Gastrocnemius medialis (tissue), 4 donors: Measurements from ENCODE around the gene PSMC5.

Source experiments
- POLR2A ChIP-seq, 2 donors: fragments of 450-650 bp; IDR thresholded peaks; one replicate each; pipeline ENCODE4 v1.6.1; 2017; ENCODE audit warnings: antibody characterized with exemption in 2 of 2, mild to moderate bottlenecking in 2 of 2, moderate library complexity in 2 of 2
- TF ChIP-seq, protein P1 (sequence below), 5 experiments: fragments of 450-650 bp in 3 of 5; fragments of 200-600 bp in 2 of 5; sonication (generic) in 2 of 5; IDR thresholded peaks in 4 of 5; conservative IDR thresholded peaks in 1 of 5; 1 replicate in 4 of 5; 2 replicates in 1 of 5; pipeline ENCODE4 v1.5.1; 2016 to 2019; ENCODE audit warnings: antibody characterized with exemption in 5 of 5, mild to moderate bottlenecking in 3 of 5, moderate library complexity in 3 of 5

DNA sequence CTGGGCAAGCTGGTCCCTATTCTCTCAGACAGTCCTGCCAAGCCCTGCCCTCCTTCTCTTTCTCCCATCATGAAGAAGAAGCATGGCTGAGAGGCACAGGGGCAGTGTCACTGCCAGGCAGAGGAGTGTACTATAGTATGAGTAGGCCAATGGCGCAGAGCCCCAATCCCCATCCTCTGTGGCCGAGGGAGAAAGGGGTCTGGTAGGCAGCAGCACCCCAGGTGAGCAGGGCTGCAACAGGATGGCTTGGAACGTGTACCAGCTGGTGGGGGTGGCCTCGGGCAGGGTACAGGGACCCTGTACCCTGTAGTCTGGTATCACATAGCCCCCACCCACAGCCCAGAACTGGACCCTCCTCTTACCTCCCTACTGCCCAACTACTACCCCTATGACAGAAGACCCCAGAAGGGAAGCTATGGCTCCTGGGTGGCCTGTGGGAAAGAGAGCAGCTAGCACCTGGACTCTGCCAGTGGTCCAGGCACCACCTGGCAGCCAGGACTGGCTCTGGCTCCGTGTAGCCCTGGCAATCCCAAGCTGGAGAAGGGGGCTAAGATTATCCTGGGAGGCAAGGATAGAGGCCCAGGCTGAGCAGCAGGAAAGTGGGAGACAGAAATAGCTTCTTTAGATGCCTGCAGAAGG is 10.8 kb downstream of the PSMC5 start:
- TF ChIP-seq, protein P1, sequence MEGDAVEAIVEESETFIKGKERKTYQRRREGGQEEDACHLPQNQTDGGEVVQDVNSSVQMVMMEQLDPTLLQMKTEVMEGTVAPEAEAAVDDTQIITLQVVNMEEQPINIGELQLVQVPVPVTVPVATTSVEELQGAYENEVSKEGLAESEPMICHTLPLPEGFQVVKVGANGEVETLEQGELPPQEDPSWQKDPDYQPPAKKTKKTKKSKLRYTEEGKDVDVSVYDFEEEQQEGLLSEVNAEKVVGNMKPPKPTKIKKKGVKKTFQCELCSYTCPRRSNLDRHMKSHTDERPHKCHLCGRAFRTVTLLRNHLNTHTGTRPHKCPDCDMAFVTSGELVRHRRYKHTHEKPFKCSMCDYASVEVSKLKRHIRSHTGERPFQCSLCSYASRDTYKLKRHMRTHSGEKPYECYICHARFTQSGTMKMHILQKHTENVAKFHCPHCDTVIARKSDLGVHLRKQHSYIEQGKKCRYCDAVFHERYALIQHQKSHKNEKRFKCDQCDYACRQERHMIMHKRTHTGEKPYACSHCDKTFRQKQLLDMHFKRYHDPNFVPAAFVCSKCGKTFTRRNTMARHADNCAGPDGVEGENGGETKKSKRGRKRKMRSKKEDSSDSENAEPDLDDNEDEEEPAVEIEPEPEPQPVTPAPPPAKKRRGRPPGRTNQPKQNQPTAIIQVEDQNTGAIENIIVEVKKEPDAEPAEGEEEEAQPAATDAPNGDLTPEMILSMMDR (IDR thresholded peaks at IDR 0.05 in 4 of 5, conservative IDR thresholded peaks at IDR 0.05 in 1 of 5): no peak
- no peak for TF ChIP-seq POLR2A (IDR thresholded peaks at IDR 0.05)
